Thoracic aorta (tissue), 2 donors: ENCODE data around the gene TIMM10. TPM values are rescaled to one million over a fixed set of nuclear protein-coding genes. Genes with fewer than 3 reads are reported as not detected.

ENCODE experiments used
- ATAC-seq: fragments of 150-250 bp; one replicate; pipeline ENCODE4 v1.8.0; 2017; ENCODE audit warnings: low read depth; ENCODE audit not compliant: insufficient number of reproducible peaks, low FRiP score
- DNase-seq: peaks from one replicate; pipeline ENCODE4 v3.0.0-alpha.2; 2020; ENCODE audit warnings: low spot score
- H3K27ac ChIP-seq, 2 donors: fragments of 200-600 bp; sonication (generic); 1 replicate in 1 of 2; 2 replicates in 1 of 2; pipeline ENCODE4 v1.5.1; 2016; ENCODE audit warnings: mild to moderate bottlenecking in 2 of 2, moderate library complexity in 2 of 2
- H3K27me3 ChIP-seq: fragments of 200-600 bp; sonication (generic); replicated peaks from 2 replicates; pipeline ENCODE4 v1.6.0; 2016; ENCODE audit warnings: mild to moderate bottlenecking; ENCODE audit not compliant: insufficient read depth
- H3K36me3 ChIP-seq: fragments of 200-600 bp; sonication (generic); one replicate; pipeline ENCODE4 v1.5.1; 2016
- H3K4me1 ChIP-seq, 2 donors: fragments of 200-600 bp; sonication (generic); 1 replicate in 1 of 2; 2 replicates in 1 of 2; pipeline versions ENCODE4 v1.5.1 to v1.6.0; 2016; ENCODE audit warnings: low read depth in 2 of 2, mild to moderate bottlenecking in 1 of 2; ENCODE audit not compliant: control insufficient read depth in 1 of 2
- H3K4me3 ChIP-seq: fragments of 200-600 bp; sonication (generic); 2 replicates; pipeline ENCODE4 v1.5.1; 2016; ENCODE audit warnings: mild to moderate bottlenecking
- H3K9me3 ChIP-seq: fragments of 200-600 bp; sonication (generic); 2 replicates; pipeline ENCODE4 v1.5.1; 2016
- total RNA-seq, 2 donors: library from RNA; depleted of rRNA; stranded (reverse); fragments of >200 nt; gene quantifications; one replicate each; pipeline versions ENCODE4 v1.1.0 to v1.2.3, GENCODE V29; 2016
- TF ChIP-seq, protein P1 (sequence below): fragments of 200-600 bp; sonication (generic); IDR thresholded peaks from one replicate; pipeline ENCODE4 v1.5.1; 2019; ENCODE audit warnings: antibody characterized with exemption

The TIMM10 gene
- total RNA-seq, 2 donors from 2014 or later: 19.5 to 33.5 TPM

DNA sequence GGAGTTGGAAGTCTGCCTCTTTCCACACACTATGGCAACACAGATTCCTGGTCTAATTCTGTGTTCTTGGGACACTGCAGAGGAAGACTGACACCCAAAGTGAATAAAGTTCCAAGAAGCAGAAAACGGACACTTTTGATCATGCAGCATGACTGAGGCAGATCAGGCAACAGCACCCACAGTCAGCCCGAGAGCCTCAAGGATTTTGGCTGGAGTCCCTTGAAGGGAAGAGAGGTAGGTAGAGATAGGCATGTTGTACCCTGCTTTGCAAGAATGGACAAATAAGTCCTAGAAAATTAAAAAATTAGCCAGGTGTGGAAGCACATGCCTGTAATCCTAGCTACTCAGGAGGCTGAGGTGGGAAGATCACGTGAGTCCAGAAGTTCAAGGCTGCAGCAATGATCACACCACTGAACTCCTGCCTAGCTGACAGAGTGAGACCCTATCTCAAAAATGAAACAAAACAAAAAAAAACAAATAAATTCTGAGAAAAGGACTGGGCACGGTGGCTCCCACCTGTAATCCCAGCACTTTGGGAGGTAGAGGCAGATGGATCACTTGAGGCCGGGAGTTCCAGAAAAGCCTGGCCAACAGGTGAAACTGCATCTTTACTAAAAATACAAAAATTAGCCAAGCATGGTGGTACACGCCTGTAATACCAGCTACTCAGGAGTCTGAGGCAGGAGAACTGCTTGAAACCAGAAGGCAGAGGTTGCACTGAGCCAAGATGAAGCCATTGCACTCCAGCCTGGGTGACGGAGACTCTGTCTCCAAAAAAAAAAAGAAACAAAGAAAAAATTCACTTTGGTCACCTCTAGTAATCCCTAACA lies 22.0 kb downstream of the TIMM10 start:
- DNase-seq: no peak
- no peaks in the 10 kb centered on the region for H3K9me3 ChIP-seq
- H3K4me3 ChIP-seq: no peak overlapping the region
- TF ChIP-seq, protein P1, sequence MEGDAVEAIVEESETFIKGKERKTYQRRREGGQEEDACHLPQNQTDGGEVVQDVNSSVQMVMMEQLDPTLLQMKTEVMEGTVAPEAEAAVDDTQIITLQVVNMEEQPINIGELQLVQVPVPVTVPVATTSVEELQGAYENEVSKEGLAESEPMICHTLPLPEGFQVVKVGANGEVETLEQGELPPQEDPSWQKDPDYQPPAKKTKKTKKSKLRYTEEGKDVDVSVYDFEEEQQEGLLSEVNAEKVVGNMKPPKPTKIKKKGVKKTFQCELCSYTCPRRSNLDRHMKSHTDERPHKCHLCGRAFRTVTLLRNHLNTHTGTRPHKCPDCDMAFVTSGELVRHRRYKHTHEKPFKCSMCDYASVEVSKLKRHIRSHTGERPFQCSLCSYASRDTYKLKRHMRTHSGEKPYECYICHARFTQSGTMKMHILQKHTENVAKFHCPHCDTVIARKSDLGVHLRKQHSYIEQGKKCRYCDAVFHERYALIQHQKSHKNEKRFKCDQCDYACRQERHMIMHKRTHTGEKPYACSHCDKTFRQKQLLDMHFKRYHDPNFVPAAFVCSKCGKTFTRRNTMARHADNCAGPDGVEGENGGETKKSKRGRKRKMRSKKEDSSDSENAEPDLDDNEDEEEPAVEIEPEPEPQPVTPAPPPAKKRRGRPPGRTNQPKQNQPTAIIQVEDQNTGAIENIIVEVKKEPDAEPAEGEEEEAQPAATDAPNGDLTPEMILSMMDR: no peak
- no peaks in the 10 kb centered on the region for H3K27me3 ChIP-seq
- ATAC-seq: no peak
- H3K27ac ChIP-seq: no peak overlapping the region
- peaks cover 0 to 2% of the 10 kb centered on the region in 2 donors for H3K4me1 ChIP-seq
- H3K36me3 ChIP-seq: no peaks in the 10 kb centered on the region

DNA sequence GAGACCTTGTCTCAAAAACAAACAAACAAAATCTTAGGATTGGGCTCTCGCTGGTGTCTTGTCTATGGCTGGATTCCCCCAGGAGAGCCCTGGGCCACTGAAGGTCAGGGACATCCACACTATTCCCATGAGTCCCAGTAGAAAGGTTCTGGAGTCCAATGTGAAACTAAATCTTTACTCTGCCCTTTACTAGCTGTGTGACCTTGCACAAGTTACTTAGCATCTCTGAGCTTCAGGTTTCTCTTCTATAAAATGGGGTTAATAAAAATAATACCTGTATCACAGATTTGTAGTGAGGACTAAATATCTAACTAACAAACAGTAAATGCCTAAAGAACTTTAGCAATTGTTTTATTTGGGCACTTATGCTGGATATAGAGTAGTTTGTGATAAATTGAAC lies 24.0 kb downstream of the TIMM10 start:
- Histone ChIP-seq H3K4me1 (no peaks in the 10 kb centered on the region), H3K4me3 (no peak overlapping the region), H3K36me3 (no peaks in the 10 kb centered on the region), H3K27ac (no peak overlapping the region), H3K27me3 (no peaks in the 10 kb centered on the region), H3K9me3 (no peaks in the 10 kb centered on the region)
- DNase-seq (no peak), ATAC-seq (no peak)
- TF ChIP-seq, protein P1: no peak

DNA sequence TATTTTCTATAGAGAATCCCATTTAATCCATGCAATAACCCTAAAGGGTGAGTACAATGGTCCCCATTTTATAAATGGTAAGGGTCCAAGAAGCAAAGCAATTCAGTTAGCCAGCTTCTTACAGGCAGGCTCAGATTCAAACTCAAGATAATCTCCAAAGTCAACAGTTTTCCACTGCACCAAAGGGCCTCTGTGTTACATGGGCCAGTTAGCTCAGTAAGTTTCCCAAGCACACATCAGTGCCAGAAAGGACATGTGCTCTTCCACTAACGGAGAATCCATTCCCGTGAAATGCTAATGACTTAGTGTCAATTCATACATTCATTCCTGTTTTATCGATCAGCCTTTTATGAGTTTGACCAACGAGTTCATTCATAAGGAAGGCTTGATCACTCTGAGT lies 26.0 kb downstream of the TIMM10 start:
- TF ChIP-seq, protein P1: no peak
- no peaks in the 10 kb centered on the region for H3K27me3 ChIP-seq
- ATAC-seq (no peak), DNase-seq (no peak)
- H3K9me3 ChIP-seq: no peaks in the 10 kb centered on the region
- no peaks in the 10 kb centered on the region for H3K36me3 ChIP-seq
- peaks cover 0 to 7% of the 10 kb centered on the region in 2 donors for H3K4me1 ChIP-seq
- no peak overlapping the region for H3K27ac ChIP-seq
- H3K4me3 ChIP-seq: no peak overlapping the region

DNA sequence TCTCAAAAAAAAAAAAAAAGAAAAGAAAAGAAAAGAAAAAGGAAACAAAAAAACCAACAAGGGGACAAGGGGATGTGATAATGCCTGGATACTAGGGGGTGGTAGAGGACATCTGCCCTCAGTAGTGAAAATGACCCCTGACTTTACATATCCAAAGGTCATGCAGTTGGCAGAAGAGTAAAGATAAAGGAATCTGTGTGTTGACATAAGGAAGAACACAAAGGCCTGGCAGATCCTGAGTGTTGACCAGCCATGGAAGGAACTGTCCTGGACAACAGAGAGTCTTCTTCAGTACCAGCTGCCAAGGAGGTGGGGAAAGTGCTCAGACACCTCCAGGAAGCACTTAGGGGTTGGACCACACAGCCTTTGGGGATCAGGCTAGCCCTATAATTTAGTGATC lies 27.7 kb downstream of the TIMM10 start:
- ATAC-seq (no peak), DNase-seq (no peak)
- H3K27ac ChIP-seq: no peak overlapping the region
- peaks cover 0 to 16% of the 10 kb centered on the region in 2 donors for H3K4me1 ChIP-seq
- no peaks in the 10 kb centered on the region for H3K27me3 ChIP-seq
- H3K4me3 ChIP-seq: no peak overlapping the region
- H3K9me3 ChIP-seq: no peaks in the 10 kb centered on the region
- TF ChIP-seq, protein P1: no peak
- no peaks in the 10 kb centered on the region for H3K36me3 ChIP-seq

DNA sequence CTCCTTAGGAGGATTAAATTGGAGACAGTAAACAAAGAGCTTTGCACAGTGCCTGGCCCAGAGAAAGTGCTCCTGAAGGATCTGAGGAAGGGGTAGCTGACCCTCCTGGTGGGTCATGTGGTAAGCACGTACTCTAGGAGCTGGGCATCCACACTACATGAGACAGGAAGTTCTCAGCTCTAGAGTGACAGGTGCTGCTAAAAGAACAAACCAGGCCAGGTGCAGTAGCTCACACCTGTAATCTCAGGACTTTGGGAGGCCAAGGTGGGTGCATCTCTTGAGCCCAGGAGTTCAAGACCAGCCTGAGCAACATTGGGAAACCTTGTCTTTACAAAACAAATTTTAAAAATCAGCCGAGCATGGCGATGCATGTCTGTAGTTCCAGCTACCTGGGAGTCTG lies 28.2 kb downstream of the TIMM10 start:
- ATAC-seq (no peak), DNase-seq (no peak)
- TF ChIP-seq, protein P1: no peak
- Histone ChIP-seq H3K36me3 (no peaks in the 10 kb centered on the region), H3K27me3 (no peaks in the 10 kb centered on the region), H3K27ac (no peak overlapping the region), H3K9me3 (no peaks in the 10 kb centered on the region), H3K4me3 (no peak overlapping the region), H3K4me1 (peaks cover 0 to 16% of the 10 kb centered on the region in 2 donors)
